ENCODE measurements around the gene XAB2. TPM values are rescaled to one million over a fixed set of nuclear protein-coding genes. Genes with fewer than 3 reads are reported as not detected.

Gene XAB2
- total and polyA plus RNA-seq, 12 donors, result 7.1 to 121 (median 44.3) TPM

DNA sequence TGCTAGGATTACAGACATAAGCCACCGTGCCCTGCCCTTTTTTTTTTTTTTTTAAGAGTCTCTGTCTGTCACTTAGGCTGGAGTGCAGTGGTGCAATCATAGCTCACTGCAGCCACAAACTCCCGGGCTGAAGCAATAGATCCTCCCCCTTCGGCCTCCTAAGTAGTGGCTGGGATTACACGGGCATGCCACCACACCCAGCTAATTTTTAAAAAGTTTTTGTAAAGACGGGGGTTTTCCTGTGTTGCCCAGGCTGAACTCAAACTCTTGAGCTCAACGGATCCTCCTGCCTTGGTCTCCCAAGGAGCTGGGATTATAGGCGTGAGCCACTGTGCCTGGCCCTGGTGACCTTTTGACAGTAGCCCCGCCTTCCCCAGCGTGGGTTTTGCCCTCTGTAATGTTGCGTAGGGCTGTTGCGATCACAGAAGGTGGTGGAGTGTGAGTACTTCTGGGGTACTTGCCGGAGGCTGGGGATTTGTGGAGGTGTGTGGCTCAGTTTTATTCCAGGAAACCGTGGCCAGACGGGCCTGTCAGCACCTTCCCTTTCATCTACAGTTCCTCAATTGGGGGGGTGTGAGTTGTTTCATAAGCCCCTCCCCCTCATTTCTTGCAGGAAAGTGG is 27.9 kb upstream of the XAB2 start:
- intact Hi-C loops (cut with DNase I), result no loop called here
- Histone ChIP-seq H3K4me3 (no peak overlapping the region), H3K9me3 (replicated peaks in 1 of 3) (no peaks in the 10 kb centered on the region), H3K36me3 (replicated peaks in 1 of 2) (no peaks in the 10 kb centered on the region), H3K27ac (peak overlapping the region in 1 of 5 donors; percentile 71), H3K4me1 (replicated peaks in 1 of 2) (peaks cover 0 to 3% of the 10 kb centered on the region in 2 donors), H3K27me3 (no peaks in the 10 kb centered on the region)
- no peak for DNase-seq
- TF ChIP-seq POLR2A (IDR thresholded peaks at IDR 0.05), result no peak
- TF ChIP-seq, protein P1, sequence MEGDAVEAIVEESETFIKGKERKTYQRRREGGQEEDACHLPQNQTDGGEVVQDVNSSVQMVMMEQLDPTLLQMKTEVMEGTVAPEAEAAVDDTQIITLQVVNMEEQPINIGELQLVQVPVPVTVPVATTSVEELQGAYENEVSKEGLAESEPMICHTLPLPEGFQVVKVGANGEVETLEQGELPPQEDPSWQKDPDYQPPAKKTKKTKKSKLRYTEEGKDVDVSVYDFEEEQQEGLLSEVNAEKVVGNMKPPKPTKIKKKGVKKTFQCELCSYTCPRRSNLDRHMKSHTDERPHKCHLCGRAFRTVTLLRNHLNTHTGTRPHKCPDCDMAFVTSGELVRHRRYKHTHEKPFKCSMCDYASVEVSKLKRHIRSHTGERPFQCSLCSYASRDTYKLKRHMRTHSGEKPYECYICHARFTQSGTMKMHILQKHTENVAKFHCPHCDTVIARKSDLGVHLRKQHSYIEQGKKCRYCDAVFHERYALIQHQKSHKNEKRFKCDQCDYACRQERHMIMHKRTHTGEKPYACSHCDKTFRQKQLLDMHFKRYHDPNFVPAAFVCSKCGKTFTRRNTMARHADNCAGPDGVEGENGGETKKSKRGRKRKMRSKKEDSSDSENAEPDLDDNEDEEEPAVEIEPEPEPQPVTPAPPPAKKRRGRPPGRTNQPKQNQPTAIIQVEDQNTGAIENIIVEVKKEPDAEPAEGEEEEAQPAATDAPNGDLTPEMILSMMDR (IDR thresholded peaks at IDR 0.05), result no peak
- 52 to 58% (median 54%) methylated on average over 11 to 14 of the region's 14 CpGs for WGBS, 4 donors

DNA sequence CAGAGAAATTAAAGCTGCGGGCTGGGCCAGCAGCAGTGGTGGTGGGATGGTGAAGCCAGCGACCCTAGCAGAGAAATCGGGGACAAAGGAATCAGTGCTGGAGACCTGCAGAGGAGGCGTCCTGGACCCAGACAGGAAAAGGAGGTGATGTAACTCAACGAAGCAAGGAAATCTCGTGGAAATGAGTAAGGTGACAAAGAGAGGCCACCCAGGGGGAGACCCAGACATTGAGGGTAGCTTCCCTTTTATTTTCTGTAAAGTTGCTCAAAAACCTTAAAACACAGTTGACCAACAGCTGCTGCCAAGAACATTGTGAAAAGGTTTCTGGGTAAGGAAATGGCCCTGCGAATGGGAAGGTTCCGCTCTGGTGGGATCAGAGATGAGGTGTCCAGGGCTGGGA is 26.2 kb upstream of the XAB2 start:
- intact Hi-C loops (cut with DNase I), result no loop called here
- H3K36me3 ChIP-seq (replicated peaks in 1 of 2), result no peaks in the 10 kb centered on the region
- 63 to 72% (median 70%) methylated on average over 8 of the region's 8 CpGs for WGBS, 4 donors
- H3K4me3 ChIP-seq, result no peak overlapping the region
- TF ChIP-seq, protein P1 (IDR thresholded peaks at IDR 0.05), result no peak
- TF ChIP-seq POLR2A (IDR thresholded peaks at IDR 0.05), result no peak
- peaks cover 0 to 5% of the 10 kb centered on the region in 2 donors for H3K4me1 ChIP-seq (replicated peaks in 1 of 2)
- H3K27me3 ChIP-seq, result no peaks in the 10 kb centered on the region
- no peaks in the 10 kb centered on the region for H3K9me3 ChIP-seq (replicated peaks in 1 of 3)
- peak overlapping the region in 1 of 5 donors; percentile 40 for H3K27ac ChIP-seq
- no peak for DNase-seq

DNA sequence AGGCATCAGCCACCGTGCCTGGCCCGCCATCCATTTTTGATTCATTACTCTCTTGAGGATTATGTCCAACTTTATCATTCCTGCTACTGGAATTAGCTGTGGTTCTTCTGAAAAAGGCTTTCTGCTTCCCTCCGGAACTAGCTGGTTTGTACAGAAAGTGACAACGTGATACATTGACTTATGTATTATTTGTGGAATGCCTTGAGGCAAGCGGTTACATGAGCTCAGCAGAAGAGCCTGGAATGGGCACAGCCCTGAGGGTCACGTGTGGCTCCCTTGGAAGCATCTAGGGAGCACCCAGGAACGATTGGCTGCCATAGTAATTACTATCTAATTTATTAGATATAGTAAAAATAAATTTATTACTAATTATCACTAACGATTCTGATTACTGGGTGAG is 25.1 kb upstream of the XAB2 start:
- Histone ChIP-seq H3K27ac (no peak overlapping the region), H3K9me3 (replicated peaks in 1 of 3) (no peaks in the 10 kb centered on the region), H3K36me3 (replicated peaks in 1 of 2) (no peaks in the 10 kb centered on the region), H3K27me3 (no peaks in the 10 kb centered on the region), H3K4me3 (no peak overlapping the region), H3K4me1 (replicated peaks in 1 of 2) (peaks cover 0 to 5% of the 10 kb centered on the region in 2 donors)
- intact Hi-C loops (cut with DNase I), result no loop called here
- WGBS, 4 donors, result 54 to 66% (median 61%) methylated on average over 8 of the region's 8 CpGs
- no peak for TF ChIP-seq POLR2A (IDR thresholded peaks at IDR 0.05)
- TF ChIP-seq, protein P1 (IDR thresholded peaks at IDR 0.05), result no peak
- DNase-seq, result no peak

DNA sequence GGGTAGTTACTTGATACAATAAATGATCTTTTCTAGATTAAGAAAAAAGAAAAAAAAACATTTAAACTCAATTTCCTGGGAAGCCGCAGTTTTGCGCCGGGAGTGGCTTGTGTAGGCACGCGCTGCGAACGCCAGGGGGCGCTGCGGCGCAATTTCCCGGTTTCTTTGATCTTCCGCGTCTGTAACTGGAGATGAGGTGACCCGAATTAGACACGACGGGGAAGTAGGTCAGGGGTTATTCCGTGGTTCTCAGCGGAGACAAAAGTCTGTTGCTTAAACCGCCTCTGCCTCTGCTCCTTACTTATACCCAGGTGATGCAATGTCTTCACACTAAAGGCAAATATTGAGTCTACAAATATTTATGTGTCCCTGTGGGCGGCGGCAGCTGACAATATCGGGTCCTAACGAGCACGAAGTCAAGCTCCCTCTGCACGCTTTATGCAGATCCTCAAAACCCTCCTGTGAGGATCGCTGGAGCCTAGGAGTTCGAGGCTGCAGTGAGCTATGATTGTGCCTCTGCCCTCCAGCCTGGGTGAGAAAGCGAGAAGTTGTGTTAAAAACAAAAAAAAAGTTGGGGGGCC is 22.8 kb upstream of the XAB2 start:
- TF ChIP-seq, protein P1 (IDR thresholded peaks at IDR 0.05), result peak; percentile 95 to 99 (median 97)
- TF ChIP-seq POLR2A (IDR thresholded peaks at IDR 0.05), result no peak
- H3K27me3 ChIP-seq, result no peaks in the 10 kb centered on the region
- peaks cover 0 to 5% of the 10 kb centered on the region in 2 donors for H3K4me1 ChIP-seq (replicated peaks in 1 of 2)
- H3K4me3 ChIP-seq, result peak overlapping the region in 2 of 4 donors; percentile 38 to 42
- H3K36me3 ChIP-seq (replicated peaks in 1 of 2), result no peaks in the 10 kb centered on the region
- WGBS, 4 donors, result 4 to 6% (median 5%) methylated on average over 27 to 28 of the region's 28 CpGs
- intact Hi-C loops (cut with DNase I), result no loop called here
- no peaks in the 10 kb centered on the region for H3K9me3 ChIP-seq (replicated peaks in 1 of 3)
- peak; percentile 81 to 94 (median 86) for DNase-seq
- H3K27ac ChIP-seq, result peak overlapping the region in 1 of 5 donors; percentile 10

Measured in adrenal gland (tissue), 12 donors.